Suprapubic skin (tissue), 3 donors: ENCODE results near the gene PTGER1.

Experiments
- EP300 ChIP-seq: sonication (generic); formaldehyde crosslinking; IDR thresholded peaks from one replicate; pipeline ENCODE4 v1.6.1; 2017; ENCODE audit warnings: antibody characterized with exemption
- TF ChIP-seq, protein P1 (sequence below), 2 donors: fragments of 200-600 bp in 1 of 2; fragments of 450-650 bp in 1 of 2; sonication (generic) in 1 of 2; IDR thresholded peaks; one replicate each; pipeline ENCODE4 v1.5.1; 2016 to 2019; ENCODE audit warnings: antibody characterized with exemption in 2 of 2, mild to moderate bottlenecking in 1 of 2, moderate library complexity in 1 of 2

DNA sequence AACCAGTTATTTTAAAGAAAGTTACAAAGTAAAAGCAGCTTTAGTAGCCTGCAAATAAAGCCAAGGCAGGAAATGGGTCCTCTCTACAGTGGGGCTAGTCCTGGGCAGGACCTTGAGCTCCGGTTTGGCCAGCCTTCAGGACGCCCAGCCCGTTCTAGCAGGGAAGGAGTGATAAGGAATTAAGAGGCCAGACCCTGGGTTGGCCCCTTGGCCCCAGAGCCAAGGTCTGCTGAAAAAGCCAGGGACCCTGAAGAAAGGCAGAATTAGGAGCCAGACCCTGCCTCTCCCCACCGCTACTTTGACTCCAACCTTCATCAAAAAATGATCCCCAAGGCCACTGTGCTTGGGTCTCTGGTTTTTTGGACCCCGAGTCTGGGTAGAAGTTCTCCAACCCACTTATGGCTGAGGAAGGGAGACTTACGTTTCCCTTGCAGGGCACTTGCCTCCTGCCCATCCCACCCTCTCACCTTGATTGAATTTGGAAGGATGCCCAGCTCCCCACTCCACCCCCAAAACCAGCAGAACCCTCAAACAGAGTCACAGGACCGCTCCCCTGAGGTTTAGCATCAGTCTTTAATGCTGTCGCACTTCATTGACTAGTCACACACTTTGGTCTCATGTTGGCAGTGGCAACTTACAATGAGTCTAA is 39.2 kb upstream of the PTGER1 start:
- TF ChIP-seq EP300 = no peak
- TF ChIP-seq, protein P1, sequence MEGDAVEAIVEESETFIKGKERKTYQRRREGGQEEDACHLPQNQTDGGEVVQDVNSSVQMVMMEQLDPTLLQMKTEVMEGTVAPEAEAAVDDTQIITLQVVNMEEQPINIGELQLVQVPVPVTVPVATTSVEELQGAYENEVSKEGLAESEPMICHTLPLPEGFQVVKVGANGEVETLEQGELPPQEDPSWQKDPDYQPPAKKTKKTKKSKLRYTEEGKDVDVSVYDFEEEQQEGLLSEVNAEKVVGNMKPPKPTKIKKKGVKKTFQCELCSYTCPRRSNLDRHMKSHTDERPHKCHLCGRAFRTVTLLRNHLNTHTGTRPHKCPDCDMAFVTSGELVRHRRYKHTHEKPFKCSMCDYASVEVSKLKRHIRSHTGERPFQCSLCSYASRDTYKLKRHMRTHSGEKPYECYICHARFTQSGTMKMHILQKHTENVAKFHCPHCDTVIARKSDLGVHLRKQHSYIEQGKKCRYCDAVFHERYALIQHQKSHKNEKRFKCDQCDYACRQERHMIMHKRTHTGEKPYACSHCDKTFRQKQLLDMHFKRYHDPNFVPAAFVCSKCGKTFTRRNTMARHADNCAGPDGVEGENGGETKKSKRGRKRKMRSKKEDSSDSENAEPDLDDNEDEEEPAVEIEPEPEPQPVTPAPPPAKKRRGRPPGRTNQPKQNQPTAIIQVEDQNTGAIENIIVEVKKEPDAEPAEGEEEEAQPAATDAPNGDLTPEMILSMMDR (IDR thresholded peaks at IDR 0.05) = no peak
